ENCODE results near the gene CDS2.

DNA sequence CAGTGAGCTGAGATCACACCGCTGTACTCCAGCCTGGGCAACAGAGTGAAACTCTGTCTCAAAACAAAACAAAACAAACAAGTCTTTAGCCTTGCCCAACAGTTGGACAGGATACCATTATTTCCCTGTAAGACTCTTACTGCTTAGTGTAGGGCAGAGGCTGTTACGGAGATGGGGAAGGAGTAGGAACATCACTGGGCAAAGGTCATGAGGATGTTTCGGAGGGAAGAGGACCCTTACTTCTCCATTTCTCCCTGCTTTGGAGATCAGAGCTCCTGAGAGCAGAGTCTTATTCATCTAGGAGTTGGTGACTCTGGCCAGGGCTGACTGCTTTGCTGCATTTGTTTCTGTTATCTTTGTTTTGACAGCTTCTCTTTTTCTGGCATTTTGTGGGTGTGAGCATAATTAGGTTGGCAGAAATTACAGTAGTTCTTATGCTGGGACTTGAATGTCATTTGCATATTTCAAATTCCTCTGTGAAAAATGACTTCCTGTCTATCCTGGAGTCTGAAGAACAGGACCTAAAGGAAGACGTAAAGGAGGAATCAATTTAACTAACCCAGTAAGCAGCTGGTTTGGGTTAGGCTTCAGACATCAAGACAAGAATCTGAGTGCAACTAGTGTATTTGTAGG lies 89.0 kb downstream of the CDS2 start:
- TF ChIP-seq POLR2A (IDR thresholded peaks at IDR 0.05; ENCODE audit: low read length) (no peak), GATA1 (IDR thresholded peaks at IDR 0.05; ENCODE audit: low read depth, low read length) (no peak)

Data from erythroblast (primary cell).